K562 (cell line): Measurements from ENCODE around the gene YPEL5. TPM values are rescaled to one million over a fixed set of nuclear protein-coding genes. Genes with fewer than 3 reads are reported as not detected.
A peak's percentile ranks its signal among the peaks of the same experiment; 100 is the strongest.

ENCODE experiments used
- ATF3 ChIP-seq, 2 experiments: fragments of 450-650 bp in 1 of 2; sonication (generic) in 1 of 2; formaldehyde crosslinking in 1 of 2; IDR thresholded peaks in 1 of 2; conservative IDR thresholded peaks in 1 of 2; 2 replicates each; pipeline versions ENCODE4 v1.6.1 to v1.8.1; 2016 to 2023; ENCODE audit warnings: mild to moderate bottlenecking in 2 of 2, moderate library complexity in 2 of 2, inconsistent platforms in 1 of 2, missing genetic modification reagents in 1 of 2
- BACH1 ChIP-seq: fragments of 200-800 bp; sonication (Bioruptor generic); IDR thresholded peaks from 2 replicates; pipeline ENCODE4 v1.6.1; 2016; ENCODE audit warnings: missing genetic modification characterization, missing compliant biosample characterization
- CHD4 ChIP-seq: fragments of 200-600 bp; sonication (generic); IDR thresholded peaks from 3 replicates; pipeline ENCODE4 v1.6.1; 2012; ENCODE audit warnings: low read depth, mild to moderate bottlenecking, mixed read lengths, low read length, inconsistent platforms; ENCODE audit not compliant: insufficient read depth, insufficient replicate concordance, poor library complexity, severe bottlenecking
- E4F1 ChIP-seq: fragments of 250-450 bp; sonication (Bioruptor Pico); IDR thresholded peaks from 2 replicates; pipeline ENCODE4 v1.5.0; 2021; ENCODE audit warnings: mild to moderate bottlenecking, borderline replicate concordance
- LARP7 ChIP-seq: fragments of 450-650 bp; IDR thresholded peaks from 2 replicates; pipeline ENCODE4 v1.6.1; 2016
- NELFE ChIP-seq: IDR thresholded peaks from 2 replicates; pipeline ENCODE4 v1.6.1; 2011; ENCODE audit warnings: mild to moderate bottlenecking; ENCODE audit not compliant: insufficient read depth, insufficient read length
- PURB ChIP-seq: sonication (generic); formaldehyde crosslinking; IDR thresholded peaks from 2 replicates; pipeline ENCODE4 v1.9.0; 2021; ENCODE audit warnings: low read depth, mild to moderate bottlenecking, missing genetic modification reagents
- RUNX1 ChIP-seq: sonication (generic); IDR thresholded peaks from 2 replicates; pipeline ENCODE4 v1.6.1; 2016; ENCODE audit warnings: antibody characterized with exemption, low read depth
- SMAD3 ChIP-seq: fragments of 450-650 bp; formaldehyde crosslinking; conservative IDR thresholded peaks from 2 replicates; pipeline ENCODE4 v1.4.0; 2020; ENCODE audit warnings: mild to moderate bottlenecking
- SMARCC2 ChIP-seq: fragments of 450-650 bp; IDR thresholded peaks from 2 replicates; pipeline ENCODE4 v1.6.1; 2017; ENCODE audit warnings: antibody characterized with exemption, moderate library complexity, mild to moderate bottlenecking, low read depth
- STAT6 ChIP-seq: sonication (generic); formaldehyde crosslinking; IDR thresholded peaks from 2 replicates; pipeline ENCODE4 v1.8.1; 2023; ENCODE audit warnings: mild to moderate bottlenecking, missing genetic modification reagents
- TAF9B ChIP-seq: fragments of 450-650 bp; IDR thresholded peaks from 2 replicates; pipeline ENCODE4 v1.6.1; 2018; ENCODE audit warnings: mild to moderate bottlenecking; ENCODE audit not compliant: partially characterized antibody
- USF2 ChIP-seq: sonication (generic); formaldehyde crosslinking; IDR thresholded peaks from 2 replicates; pipeline ENCODE4 v1.5.0; 2020; ENCODE audit warnings: missing genetic modification reagents
- ZBTB7A ChIP-seq: IDR thresholded peaks from 2 replicates; pipeline ENCODE4 v1.6.1; 2011; ENCODE audit warnings: low read depth, mild to moderate bottlenecking, low read length, moderate library complexity, borderline replicate concordance; ENCODE audit not compliant: control insufficient read depth
- ZNF174 ChIP-seq: fragments of 250-450 bp; sonication (Bioruptor Pico); IDR thresholded peaks from 2 replicates; pipeline ENCODE4 v1.4.0; 2020; ENCODE audit warnings: mild to moderate bottlenecking
- ZNF347 ChIP-seq: fragments of 450-650 bp; formaldehyde crosslinking; IDR thresholded peaks from 2 replicates; pipeline ENCODE4 v1.4.0; 2020; ENCODE audit warnings: low read depth, mild to moderate bottlenecking, moderate library complexity
- ZNF449 ChIP-seq: fragments of 250-450 bp; sonication (Bioruptor Pico); IDR thresholded peaks from 2 replicates; pipeline ENCODE4 v1.8.0; 2022; ENCODE audit warnings: moderate library complexity, mild to moderate bottlenecking, inconsistent platforms
- ZNF830 ChIP-seq: fragments of 250-450 bp; sonication (Bioruptor Pico); IDR thresholded peaks from 2 replicates; pipeline ENCODE4 v1.5.0; 2021; ENCODE audit warnings: mild to moderate bottlenecking
- polyA plus RNA-seq, 8 experiments: library from polyadenylated mRNA; depleted of rRNA in 4 of 8; stranded (reverse) in 5 of 8; unstranded in 3 of 8; fragments of >200 nt; fragmentation: Nextera tagmentation in 2 of 8; fragmentation: Illumina TruSeq in 1 of 8; extraction: Ambion mirVana in 2 of 8; extraction: Trizol in 1 of 8; gene quantifications; 2 replicates each; pipeline versions ENCODE4 v1.2.1 to v1.2.3, GENCODE V29; 2011 to 2014; ENCODE audit warnings: inconsistent platforms in 1 of 8, missing spikeins in 1 of 8
- total RNA-seq, 7 experiments: library from RNA; depleted of rRNA in 6 of 7; stranded (reverse); fragments of >200 nt in 6 of 7; fragmentation: Illumina TruSeq in 2 of 7; extraction: Trizol in 2 of 7; gene quantifications; 2 replicates each; pipeline versions ENCODE4 v1.2.1 to v1.2.3, GENCODE V29; 2011 to 2021; ENCODE audit warnings: low replicate concordance in 1 of 7

YPEL5 gene
- total and polyA plus RNA-seq, 9 of the 15 experiments (the other 6 are each of a cell fraction or from before 2014, with no cell fraction given), result 5.4 to 34.4 (median 12.3) TPM

- TF ChIP-seq CHD4 (peak; percentile 64), ZNF830 (CRISPR knock-in tag) (no peak), ZNF347 (CRISPR knock-in tag) (no peak), NELFE (no peak), SMAD3 (no peak), USF2 (CRISPR knock-in tag) (peak; percentile 95), STAT6 (CRISPR knock-in tag) (no peak), BACH1 (tag) (no peak), ZNF449 (CRISPR knock-in tag) (no peak), RUNX1 (no peak), ATF3 (IDR thresholded peaks at IDR 0.05) (no peak), ATF3 (CRISPR knock-in tag; conservative IDR thresholded peaks at IDR 0.05) (no peak), ZNF174 (CRISPR knock-in tag) (no peak), E4F1 (CRISPR knock-in tag) (no peak), PURB (no peak), TAF9B (no peak), SMARCC2 (no peak), LARP7 (no peak), ZBTB7A (peak; percentile 100)
Observed at GRCh38 chr2:30147715-30148610, 1.2 kb downstream of the YPEL5 start (continued).
